Activated CD8-positive, alpha-beta memory T cell treated with anti-CD3 and anti-CD28 coated beads, Interleukin-2, amount 50 U/mL, for 4 hours (primary cell): Measurements from ENCODE around the gene SLC22A14.
"Not testable (repeated sequence)": the region's sequence is repeated elsewhere in the genome, so short reads cannot be mapped to it uniquely, and the experiment has no call there.

Experiments used
- DNase-seq: peaks from one replicate; pipeline ENCODE4 v3.0.0-alpha.2; 2020

Gene SLC22A14

GRCh38 chr3:38314764-38315487 is 32.8 kb downstream of the SLC22A14 start:
- DNase-seq = no peak

- no peak for DNase-seq
These were observed 33.6 kb downstream of the SLC22A14 start for GRCh38 chr3:38315488-38316230.

GRCh38 chr3:38316356-38317191 is 34.5 kb downstream of the SLC22A14 start:
- no peak for DNase-seq

- DNase-seq = no peak
These were observed 35.2 kb downstream of the SLC22A14 start for GRCh38 chr3:38317192-38317759.

- DNase-seq = no peak
These were observed 36.9 kb downstream of the SLC22A14 start for GRCh38 chr3:38318766-38319671.

GRCh38 chr3:38320638-38321037 is 38.5 kb downstream of the SLC22A14 start:
- not testable (repeated sequence) for DNase-seq

GRCh38 chr3:38323060-38323459 is 41.0 kb downstream of the SLC22A14 start:
- no peak for DNase-seq

GRCh38 chr3:38325256-38325655 is 43.2 kb downstream of the SLC22A14 start:
- no peak for DNase-seq

GRCh38 chr3:38327335-38328009 is 45.4 kb downstream of the SLC22A14 start:
- DNase-seq = no peak

GRCh38 chr3:38331257-38332022 is 49.3 kb downstream of the SLC22A14 start:
- DNase-seq = no peak

GRCh38 chr3:38332201-38332600 is 50.1 kb downstream of the SLC22A14 start:
- DNase-seq = no peak

- no peak for DNase-seq
These were observed 52.3 kb downstream of the SLC22A14 start for GRCh38 chr3:38334142-38335055.

GRCh38 chr3:38335263-38335662 is 53.2 kb downstream of the SLC22A14 start:
- DNase-seq = no peak

- DNase-seq = no peak
These were observed 55.6 kb downstream of the SLC22A14 start for GRCh38 chr3:38337703-38338102.

- DNase-seq = no peak
These were observed 61.9 kb downstream of the SLC22A14 start for GRCh38 chr3:38343797-38344594.

- no peak for DNase-seq
These were observed 63.9 kb downstream of the SLC22A14 start for GRCh38 chr3:38345879-38346586.

- peak; percentile 73 for DNase-seq
These were observed 64.7 kb downstream of the SLC22A14 start, which contains the start of gene XYLB for GRCh38 chr3:38346587-38347410. Gene XYLB (plus strand): TSS chr3:38346785. CDS start chr3:38346869, 84 bp downstream.
